NCI-H128 (cell line): ENCODE results near the gene VPS25.

Source experiments
- DNase-seq: peaks from one replicate; lab custom pipeline; 2025; ENCODE audit not compliant: unreplicated experiment; lab: John Stamatoyannopoulos, UW

Gene VPS25

DNA sequence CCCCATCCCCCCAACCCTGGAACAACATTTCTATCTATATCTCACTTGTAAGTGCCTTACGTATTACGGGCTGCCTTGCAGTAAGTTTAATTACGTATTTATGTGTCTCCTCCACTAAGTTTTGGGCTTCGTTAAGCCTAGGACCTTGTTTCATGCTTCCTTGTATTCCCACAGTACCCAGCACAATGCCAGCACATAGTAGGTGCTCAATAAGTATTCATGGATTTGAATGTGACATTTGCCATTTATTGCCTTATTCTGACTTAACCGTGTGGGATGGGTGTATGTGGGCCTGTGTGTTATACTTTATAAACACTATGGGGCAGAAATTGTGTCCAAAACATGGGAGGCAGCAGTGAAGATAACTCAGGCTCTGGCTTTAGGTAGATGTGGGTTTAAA is 19.3 kb downstream of the VPS25 start:
- no peak for DNase-seq

DNA sequence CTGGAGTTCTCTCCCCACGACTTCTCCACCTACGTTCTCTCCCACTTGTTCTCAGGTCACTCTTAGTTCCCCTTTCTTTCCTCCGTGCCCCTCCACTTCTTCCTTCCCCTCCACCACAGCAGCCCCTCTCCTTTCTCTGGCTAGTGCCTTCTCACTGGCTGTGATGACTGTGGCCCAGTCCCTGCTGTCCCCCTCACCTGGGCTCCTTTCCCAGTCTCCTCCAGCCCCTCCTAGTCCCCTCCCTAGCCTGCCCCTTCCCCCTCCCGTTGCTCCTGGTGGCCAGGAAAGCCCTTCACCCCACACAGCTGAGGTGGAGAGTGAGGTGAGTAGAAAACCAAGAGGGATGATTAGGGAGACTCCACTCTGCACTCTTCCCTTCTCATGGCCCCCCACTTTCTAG is 21.8 kb downstream of the VPS25 start:
- no peak for DNase-seq

DNA sequence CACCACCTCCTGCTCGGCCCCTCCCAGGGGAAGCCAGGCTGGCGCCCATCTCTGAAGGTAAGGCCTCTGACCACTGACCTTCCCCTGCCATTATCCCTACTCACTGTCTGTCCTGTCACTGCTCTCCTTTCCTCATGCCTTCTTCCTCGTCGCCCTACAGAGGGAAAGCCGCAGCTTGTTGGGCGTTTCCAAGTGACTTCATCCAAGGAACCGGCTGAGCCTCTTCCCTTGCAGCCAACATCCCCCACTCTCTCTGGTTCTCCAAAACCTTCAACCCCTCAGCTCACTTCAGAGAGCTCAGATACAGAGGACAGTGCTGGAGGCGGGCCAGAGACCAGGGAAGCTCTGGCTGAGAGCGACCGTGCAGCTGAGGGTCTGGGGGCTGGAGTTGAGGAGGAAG is 22.2 kb downstream of the VPS25 start:
- no peak for DNase-seq

DNA sequence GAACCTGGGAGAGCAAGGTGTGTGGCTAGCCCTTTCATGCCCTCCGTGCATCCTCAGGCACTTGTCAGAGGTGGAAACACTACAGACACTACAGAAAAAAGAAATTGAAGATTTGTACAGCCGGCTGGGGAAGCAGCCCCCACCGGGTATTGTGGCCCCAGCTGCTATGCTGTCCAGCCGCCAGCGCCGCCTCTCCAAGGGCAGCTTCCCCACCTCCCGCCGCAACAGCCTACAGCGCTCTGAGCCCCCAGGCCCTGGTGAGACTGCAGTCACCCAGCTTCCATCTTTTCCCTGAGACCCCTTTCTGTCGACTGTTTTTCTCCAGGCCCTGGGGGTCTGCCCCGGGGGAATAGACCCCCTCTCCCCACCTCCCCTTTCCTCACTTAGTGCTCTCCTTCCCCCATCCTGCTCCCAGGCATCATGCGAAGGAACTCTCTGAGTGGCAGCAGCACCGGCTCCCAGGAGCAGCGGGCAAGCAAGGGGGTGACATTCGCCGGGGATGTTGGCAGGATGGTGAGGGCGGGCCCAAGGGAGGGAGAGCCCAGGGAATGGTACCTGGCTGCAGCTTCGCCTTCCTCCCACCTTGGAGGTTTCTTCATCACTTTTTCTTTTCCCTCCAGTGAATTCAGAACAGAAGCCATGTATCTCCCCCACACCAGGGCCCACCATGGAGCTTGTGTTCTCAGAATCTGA is 23.0 kb downstream of the VPS25 start:
- no peak for DNase-seq

DNA sequence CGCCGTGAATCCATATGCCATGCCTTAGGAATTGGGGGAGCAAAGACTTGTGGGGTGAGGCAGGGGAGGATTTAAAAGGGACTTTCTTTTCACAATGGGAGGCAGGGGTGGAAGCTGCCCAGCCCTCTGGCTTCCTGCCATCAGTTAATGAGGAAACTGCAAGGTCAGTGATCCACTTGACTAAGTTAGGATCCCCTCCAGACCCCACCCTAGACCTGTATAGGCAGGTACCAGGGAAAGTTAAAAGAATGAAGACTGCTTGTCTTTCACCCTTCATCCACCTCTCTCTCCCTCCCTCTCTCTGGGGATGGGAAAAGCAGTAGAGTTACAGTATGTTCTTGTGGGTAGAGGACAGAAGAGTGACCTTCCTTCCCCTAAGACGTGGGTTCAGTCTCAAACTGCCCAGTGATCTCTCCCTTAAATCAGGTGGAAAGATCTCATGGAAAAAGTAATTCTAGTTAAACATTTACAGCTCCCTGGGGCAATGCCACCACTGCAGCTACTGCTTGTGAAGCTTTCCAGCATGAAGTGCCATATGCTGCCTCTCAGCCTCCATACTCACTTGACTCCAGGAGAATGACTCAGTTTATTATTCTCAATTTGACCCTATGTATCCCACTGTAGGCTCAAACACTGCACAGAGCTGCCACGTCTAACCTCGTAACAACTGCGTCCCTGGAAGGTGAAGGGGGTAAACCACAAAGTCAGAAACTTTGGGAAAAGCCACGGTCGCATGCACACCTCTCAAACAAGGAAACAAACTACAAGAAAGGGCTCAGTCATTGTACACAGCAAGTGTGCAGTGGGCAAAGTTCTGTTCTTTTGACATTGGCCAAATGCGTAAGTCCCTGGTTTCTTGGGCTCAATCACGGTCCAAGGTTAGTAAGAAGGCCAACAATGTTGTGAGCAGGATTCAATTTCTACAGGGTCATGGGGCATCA is 24.1 kb downstream of the VPS25 start:
- DNase-seq = no peak

DNA sequence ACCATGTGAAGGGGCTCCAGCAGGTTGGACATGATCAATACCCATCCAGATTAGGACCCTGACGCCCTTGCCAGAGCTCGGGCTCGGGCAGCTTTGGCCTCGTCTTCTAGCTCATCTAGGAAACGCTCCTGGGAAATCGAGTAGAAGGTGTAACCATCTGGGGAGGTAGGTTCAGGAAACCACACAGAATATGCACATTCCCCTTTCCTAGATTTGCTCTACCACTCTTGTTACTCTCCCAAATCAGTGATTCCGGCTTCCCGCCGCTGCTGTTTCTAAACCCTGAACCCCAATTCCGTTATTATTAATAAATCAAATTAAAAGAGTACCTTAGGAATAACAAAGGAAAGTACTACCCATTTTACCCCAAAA is 24.7 kb downstream of the VPS25 start:
- DNase-seq = no peak

DNA sequence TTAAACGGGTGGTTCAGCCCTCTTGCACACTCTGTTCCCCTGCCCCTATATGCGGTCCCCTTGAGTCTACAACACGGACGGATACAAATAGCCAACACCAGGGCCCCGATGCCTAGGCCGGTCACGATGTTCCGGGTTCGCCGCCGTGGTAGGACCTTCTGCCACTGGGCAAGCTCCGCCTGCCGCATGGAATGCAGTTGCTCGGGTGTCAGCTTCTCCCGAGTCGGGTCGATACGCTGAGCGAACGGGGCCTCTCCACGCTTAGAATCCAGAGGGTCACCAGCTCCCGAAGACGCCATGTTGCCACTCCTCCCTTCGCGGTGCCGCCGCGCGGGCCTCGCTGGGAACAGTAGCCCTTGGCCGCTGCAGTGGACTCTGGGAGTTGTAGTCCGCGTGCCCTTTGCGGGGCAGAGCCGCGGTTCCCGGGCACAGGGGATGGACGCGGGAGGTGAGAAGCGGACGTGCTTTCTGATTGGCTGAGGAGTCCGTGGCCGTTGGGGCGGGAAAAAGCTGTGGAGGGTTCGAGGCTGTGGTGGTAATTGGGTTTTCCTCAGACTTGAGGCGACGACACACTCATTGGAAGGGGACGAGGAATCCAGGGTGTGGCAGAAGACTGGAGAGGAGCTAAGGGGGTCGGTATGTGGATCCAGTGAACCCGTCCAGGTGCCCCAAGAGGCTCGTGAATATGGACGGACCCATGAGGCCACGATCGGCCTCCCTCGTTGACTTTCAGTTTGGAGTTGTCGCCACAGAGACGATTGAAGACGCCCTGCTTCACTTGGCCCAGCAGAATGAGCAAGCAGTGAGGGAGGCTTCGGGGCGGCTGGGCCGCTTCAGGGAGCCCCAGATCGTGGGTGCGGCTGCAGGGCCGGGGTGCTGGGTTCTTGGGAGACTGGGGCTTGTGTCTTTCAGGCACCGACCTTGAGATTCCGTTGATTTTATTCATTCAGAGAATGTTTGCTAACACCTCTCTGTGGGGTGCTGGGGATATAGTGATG is 25.4 kb downstream of the VPS25 start, which contains the start of the genes CNTD1 and COA3:
CNTD1 (plus strand) TSS at position 479 of the 998 bp plus-strand sequence; CDS start at position 686, 207 bp downstream.
COA3 (minus strand) TSS at position 322 of the 998 bp plus-strand sequence; CDS start at position 299, 23 bp downstream.
- peak; percentile 21 for DNase-seq

DNA sequence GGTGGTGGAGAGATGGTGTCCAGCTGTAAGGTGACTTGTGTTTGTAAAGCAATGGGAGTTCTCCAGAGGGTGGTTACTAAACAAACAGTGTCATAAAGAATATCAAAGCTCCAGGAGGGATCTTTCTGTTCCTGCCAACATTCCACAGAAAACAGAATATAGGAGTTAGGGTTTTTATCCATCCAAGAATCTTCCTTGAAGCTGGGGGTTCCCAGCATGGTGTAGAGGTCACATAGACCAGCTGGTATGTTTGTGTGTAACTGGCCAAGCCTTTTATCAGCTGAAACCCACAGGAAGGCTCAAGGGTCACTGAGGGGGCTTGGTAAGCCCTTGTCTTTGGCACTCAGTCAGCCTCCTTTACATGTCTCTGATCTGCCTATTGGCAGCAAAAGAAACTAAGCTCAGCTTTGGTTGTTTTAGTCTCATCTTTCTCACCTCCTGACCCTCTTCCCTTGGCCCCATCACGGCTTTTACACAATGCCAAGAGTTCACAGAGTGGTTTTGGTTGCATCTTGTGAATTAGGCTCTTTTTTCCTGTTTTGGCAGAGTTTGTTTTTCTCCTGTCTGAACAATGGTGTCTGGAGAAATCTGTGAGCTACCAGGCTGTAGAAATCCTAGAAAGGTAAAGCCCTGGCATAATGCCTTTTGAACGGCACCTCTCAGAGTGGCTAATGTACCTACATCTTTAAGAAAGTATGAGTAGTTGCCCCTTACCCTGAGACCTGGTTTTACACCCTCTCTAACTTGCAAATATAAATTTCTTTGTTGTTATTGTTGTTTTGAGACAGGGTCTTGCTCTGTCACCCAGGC is 30.0 kb downstream of the VPS25 start:
- no peak for DNase-seq

DNA sequence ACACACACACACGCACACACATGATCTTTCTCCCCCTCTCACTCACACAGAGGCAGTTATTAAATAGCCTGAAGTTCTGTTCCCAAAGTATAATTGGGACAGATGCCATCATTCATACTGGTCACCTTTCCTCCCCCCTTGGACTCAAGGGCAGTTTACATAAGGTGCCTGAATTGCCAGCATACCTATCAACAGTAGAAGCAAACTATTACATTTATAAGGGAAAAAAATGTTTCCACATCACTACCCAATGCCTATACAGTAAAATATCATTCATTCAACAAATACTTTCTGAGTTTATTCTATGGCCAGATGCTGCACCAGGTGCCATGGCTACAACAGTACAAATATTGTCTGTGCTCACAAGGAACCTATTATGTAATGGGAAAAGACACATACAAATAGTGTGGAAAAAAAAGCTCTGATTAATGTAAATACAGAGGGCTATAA is 31.7 kb downstream of the VPS25 start:
- no peak for DNase-seq

DNA sequence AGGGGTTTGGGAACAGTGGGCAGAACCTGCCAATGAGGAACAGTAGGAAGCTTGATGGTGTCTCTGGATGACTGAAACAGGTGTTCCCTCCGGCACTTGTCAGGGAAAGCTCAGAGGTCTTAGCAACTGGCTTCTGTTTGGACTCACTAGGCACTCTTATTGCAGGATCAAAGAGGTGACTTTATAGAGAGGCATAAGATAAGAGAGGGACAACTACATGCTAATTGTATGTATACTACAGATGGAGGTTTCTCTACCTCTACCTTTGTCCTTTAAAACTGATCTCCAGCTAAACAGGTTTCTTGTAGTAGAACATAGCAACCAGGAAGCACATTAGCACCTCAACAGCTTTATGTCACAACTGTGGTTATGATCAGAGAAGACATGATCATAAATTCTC is 33.0 kb downstream of the VPS25 start:
- no peak for DNase-seq

DNA sequence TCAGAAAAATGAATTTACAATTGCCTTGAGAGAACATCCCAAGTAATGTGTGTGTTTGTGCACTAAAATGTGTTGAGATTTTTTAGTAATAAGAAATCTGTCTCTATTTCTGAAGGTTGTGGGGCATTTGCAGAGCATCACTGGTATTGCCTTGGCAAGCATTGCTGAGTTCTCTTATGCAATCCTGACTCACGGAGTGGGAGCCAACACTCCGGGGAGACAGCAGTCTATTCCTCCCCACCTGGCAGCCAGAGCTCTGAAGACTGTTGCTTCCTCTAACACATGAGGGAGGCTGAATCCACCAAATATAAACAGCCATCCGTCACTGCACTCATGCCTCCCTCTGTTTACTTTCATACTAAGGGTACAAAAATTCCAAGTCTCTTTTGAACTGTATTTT is 36.0 kb downstream of the VPS25 start:
- DNase-seq = no peak

DNA sequence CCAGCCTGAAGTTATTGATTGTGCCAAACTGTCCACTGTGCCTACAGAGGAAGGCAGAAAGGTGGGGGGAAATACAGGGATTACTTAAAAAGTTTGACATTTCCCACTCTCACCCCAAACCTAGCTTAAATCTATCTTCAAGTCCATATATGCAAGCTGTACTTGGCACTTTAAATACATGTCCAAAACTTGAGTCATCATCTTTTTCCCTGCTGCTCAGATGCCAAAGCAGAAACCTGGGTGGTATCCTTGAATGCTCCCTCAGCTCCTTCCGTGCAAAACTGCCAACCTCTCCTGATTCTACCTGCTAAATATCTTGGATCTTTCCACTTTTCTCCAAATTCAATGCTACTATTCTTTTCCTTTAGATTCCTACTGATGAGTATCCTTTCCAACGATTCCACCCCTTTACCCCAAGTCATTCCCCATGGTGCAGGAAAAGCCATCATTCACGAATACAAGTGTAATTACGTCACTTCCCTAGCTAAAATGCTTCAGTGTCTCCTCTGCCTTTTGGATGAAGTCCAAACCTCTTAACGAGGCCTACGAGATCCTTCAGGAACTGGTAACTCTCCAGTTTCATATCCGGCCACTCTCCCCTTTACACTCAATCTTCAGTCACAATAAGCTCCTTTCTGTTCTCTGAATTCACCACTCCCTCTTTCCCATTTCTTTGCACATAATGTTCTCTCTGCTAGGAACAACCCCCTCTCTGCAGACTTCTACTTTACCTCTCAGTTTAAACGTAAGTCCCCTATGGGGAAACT is 41.6 kb downstream of the VPS25 start:
- DNase-seq = no peak

DNA sequence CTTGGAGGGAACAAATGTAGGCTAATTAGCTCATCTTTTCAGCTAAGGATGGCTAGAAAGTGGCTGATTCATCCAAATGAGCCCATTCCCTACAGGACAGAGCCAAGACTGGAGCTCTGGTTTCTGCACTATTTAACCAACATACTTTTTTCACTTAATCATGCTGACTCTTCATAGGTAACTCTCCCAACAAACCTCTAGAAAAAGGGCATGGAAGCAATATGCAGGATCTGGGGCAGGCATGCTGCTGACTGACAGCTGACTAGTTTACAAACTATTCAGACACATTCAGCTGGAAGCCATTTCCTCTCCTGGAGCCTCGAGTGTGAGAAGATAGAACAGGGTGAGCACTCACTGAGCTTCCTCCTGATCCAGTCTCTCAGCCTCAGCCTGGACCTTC is 44.6 kb downstream of the VPS25 start:
- no peak for DNase-seq

DNA sequence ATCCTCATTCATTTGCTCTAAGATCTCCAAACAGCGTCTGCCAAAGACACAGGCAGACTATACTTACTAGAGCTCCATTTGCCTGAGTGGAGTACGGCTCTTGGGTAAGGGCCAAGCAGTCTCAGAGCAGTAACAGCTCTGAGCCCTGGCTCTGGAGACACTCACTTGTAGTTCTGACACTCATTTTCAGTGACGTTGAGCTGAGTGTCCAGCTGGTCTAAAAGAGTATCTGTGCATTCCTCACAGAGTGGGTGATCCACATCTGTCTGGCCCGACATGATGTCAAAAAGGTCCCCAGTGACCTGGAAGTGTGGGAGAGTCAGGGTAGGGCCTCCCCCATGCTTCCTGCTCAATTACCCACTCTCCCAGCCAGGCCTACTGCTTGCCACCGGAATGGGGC is 45.1 kb downstream of the VPS25 start:
- DNase-seq = no peak

DNA sequence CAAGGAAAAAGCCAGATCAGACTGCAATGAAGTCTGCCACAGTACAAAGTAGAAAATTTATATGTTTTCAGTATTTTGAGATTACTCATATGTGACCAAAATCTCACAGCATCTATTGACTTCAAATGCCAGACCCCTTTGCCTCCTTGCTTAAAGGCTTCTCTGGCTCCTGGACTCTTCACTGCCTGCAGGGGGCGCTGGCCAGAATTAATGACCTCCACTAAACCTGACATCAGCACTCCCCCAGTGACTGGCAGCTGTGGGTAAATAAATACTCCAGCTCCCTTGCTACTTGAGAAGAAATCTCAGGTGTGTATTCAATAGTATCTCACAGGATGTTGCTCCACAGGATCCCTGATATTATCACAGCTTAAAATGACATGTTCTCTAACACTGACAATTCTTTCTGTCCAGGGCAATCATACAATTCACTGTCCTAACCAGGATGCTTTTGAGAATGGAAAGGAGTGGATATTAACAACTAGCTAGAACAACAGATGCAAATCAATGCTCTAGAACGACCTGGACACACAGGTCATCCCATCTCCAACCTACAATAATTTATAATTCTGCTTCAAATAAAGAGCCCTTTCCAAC is 46.8 kb downstream of the VPS25 start:
- no peak for DNase-seq

DNA sequence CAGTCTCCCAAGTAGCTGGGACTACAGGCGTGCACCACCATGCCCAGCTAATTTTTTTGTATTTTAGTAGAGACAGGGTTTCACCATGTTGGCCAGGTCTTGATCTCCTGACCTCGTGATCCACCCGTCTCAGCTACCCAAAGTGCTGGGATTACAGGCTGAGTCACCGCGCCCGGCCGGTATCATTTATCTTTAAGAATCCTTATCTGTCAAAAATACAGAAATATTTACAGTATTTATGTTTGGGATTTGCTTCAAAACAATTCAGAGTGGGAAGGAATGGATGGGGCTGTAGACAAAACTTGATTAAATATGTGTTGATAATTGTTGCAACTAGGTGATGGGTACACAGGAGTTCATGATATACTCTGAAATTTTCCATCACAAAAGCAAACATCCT is 47.9 kb downstream of the VPS25 start:
- DNase-seq = no peak

DNA sequence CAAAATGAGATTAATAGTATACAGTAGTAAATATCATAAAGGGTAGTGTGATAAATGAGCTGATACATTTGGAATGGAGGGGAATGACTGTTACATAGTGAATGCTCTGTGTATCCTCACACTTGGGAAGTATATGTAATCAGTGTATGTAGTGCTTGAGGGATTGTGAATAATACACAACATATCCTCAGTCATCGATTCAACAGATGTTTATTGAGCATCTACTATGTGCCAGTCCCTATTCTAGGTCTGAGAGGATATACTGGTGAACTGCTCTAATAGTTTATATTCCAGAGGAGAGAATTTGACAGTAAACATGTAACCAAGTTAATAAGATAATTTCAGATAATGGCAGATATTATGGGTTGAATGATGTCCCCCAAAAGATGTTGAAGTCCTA is 54.2 kb downstream of the VPS25 start:
- DNase-seq = no peak
